ENCODE results near the gene PTPRG. TPM values are rescaled to one million over a fixed set of nuclear protein-coding genes. Genes with fewer than 3 reads are reported as not detected.

The PTPRG gene
- polyA plus RNA-seq, 3 donors, result not detected

GRCh38 chr3:61922118-61922517 lies 360.7 kb downstream of the PTPRG start:
- Histone ChIP-seq H2AFZ (ENCODE audit: insufficient read depth, low read depth, low read length, poor library complexity, severe bottlenecking) (no peak overlapping the region), H3K79me2 (ENCODE audit: insufficient read depth, low read length) (no peaks in the 10 kb centered on the region), H3K4me1 (ENCODE audit: control insufficient read depth in 1 of 2, insufficient read depth in 2 of 2, low read length in 2 of 2) (no peaks in the 10 kb centered on the region), H3K27me3 (ENCODE audit: control insufficient read depth in 2 of 2, insufficient read depth in 2 of 2, low read length in 2 of 2) (no peaks in the 10 kb centered on the region), H3K4me2 (replicated peaks; ENCODE audit: extremely low read depth, low read length, poor library complexity, severe bottlenecking) (no peak overlapping the region), H3K4me3 (replicated peaks in 1 of 3; ENCODE audit: low read depth in 2 of 3, low read length in 3 of 3) (no peak overlapping the region), H3K9me3 (replicated peaks in 1 of 2; ENCODE audit: control insufficient read depth in 1 of 2, insufficient read depth in 1 of 2, low read length in 2 of 2) (no peaks in the 10 kb centered on the region), H4K20me1 (ENCODE audit: insufficient read depth, low read length) (no peaks in the 10 kb centered on the region), H3K27ac (ENCODE audit: low read depth in 1 of 2, low read length in 2 of 2) (no peak overlapping the region), H3K36me3 (replicated peaks in 1 of 2; ENCODE audit: control insufficient read depth in 1 of 2, insufficient read depth in 2 of 2, low read length in 2 of 2) (no peaks in the 10 kb centered on the region), H3K9ac (ENCODE audit: insufficient read depth, low read length, poor library complexity, severe bottlenecking) (no peak overlapping the region)
- H3K9me3 Mint-ChIP-seq, result peaks cover 0 to 5% (median 0%) of the 10 kb centered on the region in 7 donors
- TF ChIP-seq CTCF (IDR thresholded peaks at IDR 0.05), result no peak
- intact Hi-C loops (cut with micrococcal nuclease), result no loop called here
- H3K4me3 Mint-ChIP-seq, result no peak overlapping the region
- H3K36me3 Mint-ChIP-seq, result no peaks in the 10 kb centered on the region
- no peak overlapping the region for H3K27ac Mint-ChIP-seq
- 96% methylated on average over 4 of the region's 5 CpGs for WGBS (ENCODE audit: insufficient coverage)
- no peaks in the 10 kb centered on the region for H3K4me1 Mint-ChIP-seq
- peaks cover 0 to 1% (median 0%) of the 10 kb centered on the region in 3 donors for H3K27me3 Mint-ChIP-seq (ENCODE audit: low read depth in 3 of 3)
- DNase-seq, result no peak

- Mint-ChIP-seq H3K27me3 (ENCODE audit: low read depth in 3 of 3) (peaks cover 0 to 1% (median 1%) of the 10 kb centered on the region in 3 donors), H3K4me3 (no peak overlapping the region), H3K9me3 (peaks cover 0 to 5% (median 0%) of the 10 kb centered on the region in 7 donors), H3K36me3 (no peaks in the 10 kb centered on the region), H3K4me1 (no peaks in the 10 kb centered on the region), H3K27ac (no peak overlapping the region)
- intact Hi-C loops (cut with micrococcal nuclease), result no loop called here
- no peak overlapping the region for H3K9ac ChIP-seq (ENCODE audit: insufficient read depth, low read length, poor library complexity, severe bottlenecking)
- no peaks in the 10 kb centered on the region for H3K9me3 ChIP-seq (replicated peaks in 1 of 2; ENCODE audit: control insufficient read depth in 1 of 2, insufficient read depth in 1 of 2, low read length in 2 of 2)
- H3K4me1 ChIP-seq (ENCODE audit: control insufficient read depth in 1 of 2, insufficient read depth in 2 of 2, low read length in 2 of 2), result no peaks in the 10 kb centered on the region
- no peak overlapping the region for H3K27ac ChIP-seq (ENCODE audit: low read depth in 1 of 2, low read length in 2 of 2)
- no peak for DNase-seq
- H3K4me3 ChIP-seq (replicated peaks in 1 of 3; ENCODE audit: low read depth in 2 of 3, low read length in 3 of 3), result no peak overlapping the region
- no peak overlapping the region for H2AFZ ChIP-seq (ENCODE audit: insufficient read depth, low read depth, low read length, poor library complexity, severe bottlenecking)
- 80% methylated on average over 1 of the region's 4 CpGs for WGBS (ENCODE audit: insufficient coverage)
- no peak for TF ChIP-seq CTCF (IDR thresholded peaks at IDR 0.05)
- no peaks in the 10 kb centered on the region for H3K79me2 ChIP-seq (ENCODE audit: insufficient read depth, low read length)
- no peak overlapping the region for H3K4me2 ChIP-seq (replicated peaks; ENCODE audit: extremely low read depth, low read length, poor library complexity, severe bottlenecking)
- no peaks in the 10 kb centered on the region for H4K20me1 ChIP-seq (ENCODE audit: insufficient read depth, low read length)
- no peaks in the 10 kb centered on the region for H3K27me3 ChIP-seq (ENCODE audit: control insufficient read depth in 2 of 2, insufficient read depth in 2 of 2, low read length in 2 of 2)
- H3K36me3 ChIP-seq (replicated peaks in 1 of 2; ENCODE audit: control insufficient read depth in 1 of 2, insufficient read depth in 2 of 2, low read length in 2 of 2), result no peaks in the 10 kb centered on the region
These were observed 362.8 kb downstream of the PTPRG start for GRCh38 chr3:61924090-61924735.
